NB4 (cell line): ENCODE measurements around the gene PLOD2.
A peak's percentile ranks its signal among the peaks of the same experiment; 100 is the strongest.
"Not testable (repeated sequence)": the region's sequence is repeated elsewhere in the genome, so short reads cannot be mapped to it uniquely, and the experiment has no call there.

Experiments used
- DNase-seq: peaks from one replicate; pipeline ENCODE4 v3.0.0; 2010; ENCODE audit warnings: low read depth
- H3K4me3 ChIP-seq: one replicate; pipeline ENCODE4 v1.5.1; 2011; ENCODE audit warnings: mild to moderate bottlenecking, low read depth, low read length, moderate library complexity
- CTCF ChIP-seq: IDR thresholded peaks from one replicate; pipeline ENCODE4 v1.5.1; 2012; ENCODE audit warnings: low read depth, low read length
- MAX ChIP-seq: IDR thresholded peaks from 2 replicates; pipeline ENCODE4 v1.6.1; 2011; ENCODE audit warnings: low read depth, low read length
- MYC ChIP-seq: IDR thresholded peaks from 2 replicates; pipeline ENCODE4 v1.6.1; 2011; ENCODE audit warnings: low read depth, low read length
- POLR2A ChIP-seq: IDR thresholded peaks from 2 replicates; pipeline ENCODE4 v1.6.1; 2011; ENCODE audit warnings: mild to moderate bottlenecking; ENCODE audit not compliant: insufficient read length; ENCODE audit errors: extremely low read depth

Gene PLOD2

DNA sequence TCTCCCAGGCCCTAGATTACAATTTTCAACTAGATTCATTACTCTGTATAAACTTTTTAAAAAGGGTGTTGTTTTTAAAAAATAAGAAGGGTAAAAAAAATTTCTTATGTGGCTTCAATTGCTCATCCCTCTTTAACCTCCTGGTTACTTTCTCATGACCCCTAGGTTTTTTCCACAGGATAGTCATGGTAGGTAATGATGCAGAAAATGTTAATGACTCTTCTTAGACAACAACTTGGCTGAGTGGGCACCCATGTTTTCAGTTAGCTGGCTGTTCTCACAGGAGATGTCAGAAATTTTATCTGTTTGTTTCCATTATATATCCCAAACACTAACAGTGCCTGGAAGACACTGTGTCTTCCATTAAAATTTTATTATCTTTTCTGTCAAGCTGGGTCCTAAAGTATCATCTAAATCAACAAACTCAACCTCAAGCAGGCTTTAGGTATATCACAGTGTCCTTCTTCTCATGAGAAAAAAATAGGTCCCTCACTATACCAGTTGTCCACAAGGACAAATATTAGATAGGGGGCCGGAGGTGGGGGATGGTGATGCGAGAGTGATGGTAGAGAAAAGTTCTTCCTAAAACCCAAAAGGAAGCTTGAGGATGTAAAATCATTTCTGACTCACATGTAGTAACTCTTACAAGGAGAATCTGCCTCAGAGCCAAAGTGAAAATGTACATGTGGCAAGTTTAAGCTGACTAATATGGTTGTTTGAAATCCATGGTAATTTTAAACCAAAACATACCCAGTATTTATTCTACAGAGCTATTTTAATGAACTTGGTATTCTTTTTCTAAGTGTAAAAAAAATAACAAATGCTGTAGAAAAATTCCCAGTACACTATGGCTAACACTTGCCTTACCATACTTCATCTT is 43.3 kb downstream of the PLOD2 start:
- DNase-seq: no peak
- TF ChIP-seq POLR2A: no peak
- TF ChIP-seq MAX: no peak
- TF ChIP-seq MYC: no peak
- TF ChIP-seq CTCF: no peak
- H3K4me3 ChIP-seq: no peak overlapping the region

GRCh38 chr3:146115619-146116018 is 45.4 kb downstream of the PLOD2 start:
- no peak for DNase-seq
- no peak for TF ChIP-seq MAX
- TF ChIP-seq MYC: no peak
- TF ChIP-seq CTCF: no peak
- TF ChIP-seq POLR2A: no peak
- H3K4me3 ChIP-seq: no peak overlapping the region

DNA sequence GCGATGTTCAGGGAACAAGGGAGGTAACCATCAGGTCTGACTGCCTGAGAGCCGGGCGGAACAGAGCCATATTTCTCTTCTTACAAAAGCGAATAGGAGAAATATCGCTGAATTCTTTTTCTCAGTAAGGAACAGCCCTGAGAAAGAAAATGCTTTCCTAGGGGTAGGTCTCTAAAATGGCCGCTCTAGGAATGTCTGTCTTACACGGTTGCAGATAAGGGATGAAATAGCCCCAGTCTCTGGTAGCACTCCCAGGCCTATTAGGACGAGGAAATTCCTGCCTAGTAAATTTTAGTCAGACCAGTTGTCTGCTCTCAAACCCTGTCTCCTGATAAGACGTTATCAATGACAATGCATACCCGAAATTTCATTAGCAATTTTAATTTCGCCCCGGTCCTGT is 47.2 kb downstream of the PLOD2 start:
- H3K4me3 ChIP-seq: not testable (repeated sequence)
- peak; percentile 1 for DNase-seq

DNA sequence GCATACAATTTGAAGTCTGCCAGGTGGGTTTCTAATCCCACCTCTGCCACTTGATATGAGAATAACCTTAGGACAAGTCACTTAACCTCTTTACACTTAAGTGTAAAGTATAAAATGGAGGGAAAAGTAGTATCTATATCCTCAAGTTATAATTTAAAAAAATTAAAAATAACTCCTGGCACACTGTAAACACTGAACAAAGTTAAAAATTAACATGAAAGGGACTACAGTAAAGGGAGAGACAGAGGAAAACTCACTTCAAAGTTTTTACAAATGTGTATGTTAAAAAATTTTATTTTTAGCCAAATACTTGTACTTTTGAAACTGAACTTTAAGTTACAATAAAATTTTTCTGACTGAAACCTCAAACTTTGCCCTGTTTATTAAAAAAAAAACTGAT is 49.6 kb downstream of the PLOD2 start:
- no peak for TF ChIP-seq CTCF
- no peak for TF ChIP-seq MAX
- TF ChIP-seq MYC: no peak
- no peak for TF ChIP-seq POLR2A
- no peak overlapping the region for H3K4me3 ChIP-seq
- DNase-seq: no peak

DNA sequence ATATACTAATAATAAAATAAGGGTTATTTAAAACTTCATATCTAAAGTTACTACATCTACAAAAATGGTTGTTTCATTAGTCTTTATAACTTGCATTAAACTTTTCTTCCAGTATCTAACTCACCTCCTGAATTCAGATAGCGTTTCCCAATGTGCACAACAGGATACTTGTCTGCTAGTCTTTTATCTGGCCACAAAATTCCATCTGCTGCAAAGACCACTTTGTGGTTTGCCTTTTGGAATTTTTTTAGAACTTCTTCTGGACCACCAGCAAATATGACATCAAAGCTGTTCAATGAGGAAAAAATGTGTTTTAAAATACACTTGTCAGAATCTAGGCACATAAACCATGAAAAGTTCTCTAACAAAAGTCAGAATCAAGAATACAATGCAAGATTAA is 50.8 kb downstream of the PLOD2 start:
- no peak overlapping the region for H3K4me3 ChIP-seq
- TF ChIP-seq MAX: no peak
- no peak for TF ChIP-seq MYC
- TF ChIP-seq CTCF: no peak
- no peak for TF ChIP-seq POLR2A
- no peak for DNase-seq

DNA sequence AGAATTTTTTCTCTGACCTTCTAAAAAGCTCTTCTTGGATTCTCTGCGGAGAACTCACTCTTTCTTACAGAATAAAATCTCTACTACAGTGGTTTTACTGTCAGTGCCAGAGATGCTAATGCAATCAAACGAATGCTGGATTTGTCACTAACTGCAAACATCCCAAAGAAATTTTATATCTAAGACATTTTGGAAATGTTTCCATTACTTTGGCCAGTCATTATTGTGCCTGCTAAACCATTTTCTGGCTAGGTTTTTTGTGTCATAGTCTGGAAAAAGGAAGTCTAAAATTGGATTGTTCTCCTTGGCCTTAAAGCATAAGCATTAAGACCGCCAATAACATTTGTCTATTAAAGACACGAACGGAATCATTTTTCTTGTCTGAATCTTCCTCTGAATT is 54.0 kb downstream of the PLOD2 start:
- DNase-seq: no peak
- no peak overlapping the region for H3K4me3 ChIP-seq
- TF ChIP-seq POLR2A (no peak), MAX (no peak), MYC (no peak), CTCF (no peak)
